ENCODE results near the gene CGB7. TPM values are rescaled to one million over a fixed set of nuclear protein-coding genes. Genes with fewer than 3 reads are reported as not detected.
A peak's percentile ranks its signal among the peaks of the same experiment; 100 is the strongest.
"Not testable (repeated sequence)": the region's sequence is repeated elsewhere in the genome, so short reads cannot be mapped to it uniquely, and the experiment has no call there.

CGB7 gene
- total RNA-seq, 2 donors from 2014 or later, result 0.32 TPM; not detected in 1

DNA sequence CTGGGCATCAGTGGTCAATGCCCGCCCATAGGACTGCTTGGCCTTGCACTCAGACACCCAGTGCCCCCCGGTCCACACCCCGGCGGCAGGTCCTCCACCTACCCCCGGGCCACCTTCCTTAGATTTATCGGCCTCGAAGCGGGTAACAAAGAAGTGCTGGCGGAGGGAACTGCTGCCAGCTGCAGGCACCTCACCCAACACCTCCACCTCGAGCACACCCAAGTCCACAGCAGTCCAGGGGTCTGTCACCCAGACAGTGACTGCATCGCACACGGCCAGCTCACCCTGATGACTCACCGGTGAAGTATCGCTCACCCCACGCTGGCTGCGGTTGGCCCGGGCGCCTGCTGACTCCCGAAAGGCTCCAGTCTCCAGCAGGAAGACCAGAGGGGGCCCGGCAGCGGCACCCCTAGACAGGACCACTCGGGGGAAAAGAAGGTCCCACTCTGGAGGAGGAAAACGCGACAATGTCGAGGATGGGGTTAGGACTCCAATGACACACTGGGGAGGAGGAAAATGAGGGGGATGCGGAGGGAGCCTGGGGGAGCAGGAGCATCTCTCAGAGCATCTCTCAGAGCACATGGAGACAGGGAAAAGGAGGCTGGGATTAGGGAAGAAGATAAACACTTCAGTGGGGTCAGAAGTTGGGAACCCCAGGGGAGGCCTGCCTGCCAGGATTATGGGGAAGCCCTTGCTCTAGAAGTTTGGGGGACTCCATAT lies 18.8 kb downstream of the CGB7 start:
- not testable (repeated sequence) for H3K4me3 Mint-ChIP-seq; H3K36me3 Mint-ChIP-seq (ENCODE audit: low read depth); H3K27me3 Mint-ChIP-seq; H3K9me3 Mint-ChIP-seq; ATAC-seq (replicated peaks); H3K27ac Mint-ChIP-seq; H3K4me1 Mint-ChIP-seq

DNA sequence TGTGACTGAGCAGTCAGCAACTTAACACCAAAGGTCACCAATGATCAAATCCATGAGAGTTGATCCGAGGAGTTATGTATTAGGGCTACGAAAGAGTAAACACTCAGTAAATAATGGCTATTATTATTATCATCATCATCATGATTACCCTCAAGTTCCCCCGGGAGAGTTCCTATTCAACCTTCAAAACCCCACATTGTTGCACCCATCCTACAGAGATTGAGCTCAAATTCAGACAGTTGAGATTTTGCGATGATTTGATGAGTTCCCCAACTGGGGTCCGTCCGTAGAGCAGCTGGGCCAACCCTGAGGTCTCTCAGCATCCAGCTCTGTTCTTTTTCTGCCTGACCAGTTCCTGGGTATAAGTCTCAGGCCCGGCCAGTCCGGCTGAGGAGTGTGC lies 19.4 kb downstream of the CGB7 start:
- H3K4me1 Mint-ChIP-seq; H3K27ac Mint-ChIP-seq; H3K9me3 Mint-ChIP-seq; H3K27me3 Mint-ChIP-seq; ATAC-seq (replicated peaks); H3K36me3 Mint-ChIP-seq (ENCODE audit: low read depth); H3K4me3 Mint-ChIP-seq: not testable (repeated sequence)

DNA sequence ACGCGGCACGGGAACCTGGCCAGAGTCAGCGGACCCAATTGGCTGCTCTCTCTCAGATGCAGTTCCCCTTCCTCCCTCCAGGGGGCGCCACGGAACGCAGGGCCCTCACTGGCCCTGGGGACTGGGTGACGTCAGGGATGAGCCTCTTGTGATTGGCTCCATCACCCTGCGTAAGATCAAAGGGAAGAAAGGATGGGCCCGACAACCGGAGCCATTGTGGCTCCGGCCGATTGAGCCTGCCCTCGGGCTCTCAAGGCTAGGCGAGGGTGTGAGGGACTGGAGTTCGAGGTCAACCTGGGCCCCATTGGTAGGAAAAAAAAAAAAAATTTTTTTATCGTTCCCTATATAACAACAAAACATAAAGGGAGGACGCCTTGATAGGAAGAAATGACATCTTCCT lies 20.7 kb downstream of the CGB7 start, which contains the start of gene CGB1:
CGB1 (minus strand) TSS at position 81 of the 400 bp plus-strand sequence. CDS start 184 bp downstream, outside the sequence.
- not testable (repeated sequence) for H3K27ac Mint-ChIP-seq; H3K36me3 Mint-ChIP-seq (ENCODE audit: low read depth); H3K27me3 Mint-ChIP-seq; H3K9me3 Mint-ChIP-seq; H3K4me1 Mint-ChIP-seq; H3K4me3 Mint-ChIP-seq
- ATAC-seq (replicated peaks), result peak; percentile 62

DNA sequence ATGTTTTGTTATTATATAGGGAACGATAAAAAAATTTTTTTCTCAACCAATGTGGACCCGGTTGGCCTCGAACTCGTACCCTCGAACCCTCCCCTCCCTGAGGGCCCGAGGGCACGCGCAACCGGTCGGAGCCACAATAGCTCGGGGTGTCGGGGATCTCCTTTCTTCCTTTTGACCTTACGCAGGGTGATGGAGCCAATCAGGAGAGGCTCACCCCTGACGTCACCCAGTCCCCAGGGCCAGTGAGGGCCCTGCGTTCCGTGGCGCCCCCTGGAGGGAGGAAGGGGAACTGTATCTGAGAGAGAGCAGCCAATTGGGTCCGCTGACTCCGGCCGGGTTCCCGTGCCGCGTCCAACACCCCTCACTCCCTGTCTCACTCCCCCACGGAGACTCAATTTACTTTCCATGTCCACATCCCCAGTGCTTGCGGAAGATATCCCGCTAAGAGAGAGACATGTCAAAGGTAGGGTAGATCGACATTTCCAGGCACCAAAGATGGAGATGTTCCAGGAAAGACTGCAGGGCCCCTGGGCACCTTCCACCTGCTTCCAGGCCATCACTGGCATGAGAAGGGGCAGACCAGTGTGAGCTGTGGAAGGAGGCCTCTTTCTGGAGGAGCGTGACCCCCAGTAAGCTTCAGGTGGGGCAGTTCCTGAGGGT lies 25.8 kb downstream of the CGB7 start, which contains the start of gene CGB2:
CGB2 (plus strand) TSS at position 249 of the 660 bp plus-strand sequence; CDS start at position 455, 206 bp downstream.
- H3K36me3 Mint-ChIP-seq (ENCODE audit: low read depth); H3K4me1 Mint-ChIP-seq; H3K9me3 Mint-ChIP-seq; H3K27me3 Mint-ChIP-seq: not testable (repeated sequence)
- ATAC-seq (replicated peaks), result peak; percentile 97
- H3K27ac Mint-ChIP-seq, result peak within 1 kb of the TSS; percentile 89
- peak within 1 kb of the TSS; percentile 55 for H3K4me3 Mint-ChIP-seq

DNA sequence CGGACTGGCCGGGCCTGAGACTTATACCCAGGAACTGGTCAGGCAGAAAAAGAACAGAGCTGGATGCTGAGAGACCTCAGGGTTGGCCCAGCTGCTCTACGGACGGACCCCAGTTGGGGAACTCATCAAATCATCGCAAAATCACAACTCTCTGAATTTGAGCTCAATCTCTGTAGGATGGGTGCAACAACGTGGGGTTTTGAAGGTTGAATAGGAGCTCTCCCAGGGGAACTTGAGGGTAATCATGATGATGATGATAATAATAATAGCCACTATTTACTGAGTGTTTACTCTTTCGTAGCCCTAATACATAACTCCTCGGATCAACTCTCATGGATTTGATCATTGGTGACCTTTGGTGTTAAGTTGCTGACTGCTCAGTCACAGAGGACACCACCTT lies 27.2 kb downstream of the CGB7 start:
- not testable (repeated sequence) for H3K4me3 Mint-ChIP-seq; ATAC-seq (replicated peaks); H3K36me3 Mint-ChIP-seq (ENCODE audit: low read depth); H3K4me1 Mint-ChIP-seq; H3K27ac Mint-ChIP-seq; H3K9me3 Mint-ChIP-seq; H3K27me3 Mint-ChIP-seq

DNA sequence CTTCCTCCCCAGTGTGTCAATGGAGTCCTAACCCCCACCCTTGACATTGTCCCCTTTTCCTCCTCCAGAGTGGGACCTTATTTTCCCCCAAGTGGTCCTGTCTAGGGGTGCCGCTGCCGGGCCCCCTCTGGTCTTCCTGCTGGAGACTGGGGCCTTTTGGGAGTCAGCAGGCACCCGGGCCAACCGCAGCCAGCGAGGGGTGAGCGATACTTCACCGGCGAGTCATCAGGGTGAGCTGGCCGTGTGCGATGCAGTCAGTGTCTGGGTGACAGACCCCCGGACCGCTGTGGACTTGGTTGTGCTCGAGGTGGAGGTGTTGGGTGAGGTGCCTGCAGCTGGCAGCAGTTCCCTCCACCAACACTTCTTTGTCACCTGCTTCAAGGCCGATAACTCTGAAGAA lies 27.8 kb downstream of the CGB7 start:
- not testable (repeated sequence) for H3K4me3 Mint-ChIP-seq; H3K27ac Mint-ChIP-seq; H3K4me1 Mint-ChIP-seq; H3K9me3 Mint-ChIP-seq; H3K36me3 Mint-ChIP-seq (ENCODE audit: low read depth); ATAC-seq (replicated peaks); H3K27me3 Mint-ChIP-seq

DNA sequence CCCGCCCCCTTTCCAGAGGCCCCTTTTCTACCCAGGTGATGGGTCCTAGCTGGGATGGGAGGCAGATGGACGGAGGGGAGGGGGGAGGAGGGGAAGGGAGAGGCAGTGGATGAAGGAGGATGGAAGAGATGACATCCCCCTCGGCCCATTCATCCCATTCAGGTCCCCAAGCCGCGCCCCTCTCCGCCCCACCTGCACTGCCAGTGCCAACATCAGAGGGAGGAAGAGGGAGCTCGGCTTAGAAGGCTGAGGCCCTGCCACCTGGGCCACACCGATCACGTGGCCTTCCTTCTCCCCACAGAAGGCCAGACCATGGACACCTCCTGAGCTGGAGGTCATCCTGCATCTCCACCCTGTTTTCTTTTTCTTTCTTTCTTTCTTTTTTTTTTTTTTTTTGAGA lies 28.9 kb downstream of the CGB7 start:
- not testable (repeated sequence) for H3K27me3 Mint-ChIP-seq; H3K36me3 Mint-ChIP-seq (ENCODE audit: low read depth); ATAC-seq (replicated peaks); H3K9me3 Mint-ChIP-seq; H3K27ac Mint-ChIP-seq; H3K4me3 Mint-ChIP-seq; H3K4me1 Mint-ChIP-seq

DNA sequence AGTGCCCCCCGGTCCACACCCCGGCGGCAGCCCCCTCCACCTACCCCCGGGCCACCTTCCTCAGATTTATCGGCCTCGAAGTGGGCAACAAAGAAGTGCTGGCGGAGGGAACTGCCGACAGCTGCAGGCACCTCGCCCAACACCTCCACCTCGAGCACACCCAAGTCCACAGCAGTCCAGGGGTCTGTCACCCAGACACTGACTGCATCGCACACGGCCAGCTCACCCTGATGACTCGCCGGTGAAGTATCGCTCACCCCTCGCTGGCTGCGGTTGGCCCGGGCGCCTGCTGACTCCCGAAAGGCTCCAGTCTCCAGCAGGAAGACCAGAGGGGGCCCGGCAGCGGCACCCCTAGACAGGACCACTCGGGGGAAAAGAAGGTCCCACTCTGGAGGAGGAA lies 31.9 kb downstream of the CGB7 start:
- not testable (repeated sequence) for H3K4me3 Mint-ChIP-seq; H3K9me3 Mint-ChIP-seq; H3K36me3 Mint-ChIP-seq (ENCODE audit: low read depth); H3K27me3 Mint-ChIP-seq; ATAC-seq (replicated peaks); H3K4me1 Mint-ChIP-seq; H3K27ac Mint-ChIP-seq

DNA sequence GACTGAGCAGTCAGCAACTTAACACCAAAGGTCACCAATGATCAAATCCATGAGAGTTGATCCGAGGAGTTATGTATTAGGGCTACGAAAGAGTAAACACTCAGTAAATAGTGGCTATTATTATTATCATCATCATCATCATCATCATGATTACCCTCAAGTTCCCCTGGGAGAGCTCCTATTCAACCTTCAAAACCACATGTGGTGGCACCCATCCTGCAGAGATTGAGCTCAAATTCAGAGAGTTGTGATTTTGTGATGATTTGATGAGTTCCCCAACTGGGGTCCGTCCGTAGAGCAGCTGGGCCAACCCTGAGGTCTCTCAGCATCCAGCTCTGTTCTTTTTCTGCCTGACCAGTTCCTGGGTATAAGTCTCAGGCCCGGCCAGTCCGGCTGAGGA lies 32.5 kb downstream of the CGB7 start:
- not testable (repeated sequence) for H3K9me3 Mint-ChIP-seq; ATAC-seq (replicated peaks); H3K4me1 Mint-ChIP-seq; H3K4me3 Mint-ChIP-seq; H3K36me3 Mint-ChIP-seq (ENCODE audit: low read depth); H3K27me3 Mint-ChIP-seq; H3K27ac Mint-ChIP-seq

DNA sequence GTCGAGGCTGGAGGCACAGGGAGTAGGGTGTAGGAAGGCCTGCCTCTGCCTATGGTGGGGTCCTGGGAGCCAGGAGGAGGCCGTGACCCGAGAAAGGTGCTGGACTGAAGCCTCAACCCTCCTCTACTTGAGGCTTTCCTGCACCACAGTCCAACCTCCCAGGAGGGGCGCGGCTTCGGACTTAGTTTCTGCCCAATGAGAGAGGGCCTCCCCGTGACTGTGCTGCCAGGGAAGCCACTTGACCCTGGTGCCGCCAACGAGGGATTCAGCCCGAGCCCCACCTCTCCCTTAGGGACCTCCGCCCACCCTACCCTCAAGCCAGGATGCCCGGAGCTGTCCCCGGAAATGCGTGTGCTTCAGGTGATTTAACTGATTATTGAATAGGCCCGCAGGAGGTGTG lies 33.3 kb downstream of the CGB7 start, which contains the start of gene CGB3:
CGB3 (minus strand) TSS at position 101 of the 400 bp plus-strand sequence. CDS start 362 bp downstream, outside the sequence.
- H3K9me3 Mint-ChIP-seq; H3K27ac Mint-ChIP-seq; ATAC-seq (replicated peaks): not testable (repeated sequence)

DNA sequence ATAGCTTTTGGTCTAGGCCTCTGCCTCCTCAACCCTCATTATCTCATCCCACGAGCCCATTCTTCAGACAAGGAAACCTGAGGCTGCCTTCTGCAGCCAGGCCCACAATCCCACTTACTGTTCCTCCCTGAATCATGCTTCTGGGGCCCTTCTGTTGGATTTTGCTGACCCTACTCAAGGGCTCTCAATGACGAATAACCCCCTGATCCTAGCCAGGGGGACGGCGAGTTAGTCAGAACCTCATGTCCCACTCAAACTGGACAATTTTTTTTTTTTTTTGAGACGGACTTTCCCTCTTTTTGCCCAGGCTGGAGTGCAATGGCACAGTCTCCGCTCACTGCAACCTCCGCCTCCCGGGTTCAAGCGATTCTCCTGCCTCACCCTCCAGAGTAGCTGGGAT lies 35.4 kb downstream of the CGB7 start:
- no peak overlapping the region for H3K4me3 Mint-ChIP-seq
- H3K9me3 Mint-ChIP-seq, result no peaks in the 10 kb centered on the region
- H3K4me1 Mint-ChIP-seq, result peaks cover 15% of the 10 kb centered on the region
- no peaks in the 10 kb centered on the region for H3K36me3 Mint-ChIP-seq (ENCODE audit: low read depth)
- H3K27ac Mint-ChIP-seq, result no peak overlapping the region
- ATAC-seq (replicated peaks), result no peak
- H3K27me3 Mint-ChIP-seq, result peaks cover 4% of the 10 kb centered on the region

More for the DNA sequence above, 33.3 kb downstream of the CGB7 start, which contains the start of gene CGB3:
- H3K27me3 Mint-ChIP-seq; H3K36me3 Mint-ChIP-seq (ENCODE audit: low read depth); H3K4me3 Mint-ChIP-seq: not testable (repeated sequence)
- peaks cover 11% of the 10 kb centered on the region for H3K4me1 Mint-ChIP-seq

DNA sequence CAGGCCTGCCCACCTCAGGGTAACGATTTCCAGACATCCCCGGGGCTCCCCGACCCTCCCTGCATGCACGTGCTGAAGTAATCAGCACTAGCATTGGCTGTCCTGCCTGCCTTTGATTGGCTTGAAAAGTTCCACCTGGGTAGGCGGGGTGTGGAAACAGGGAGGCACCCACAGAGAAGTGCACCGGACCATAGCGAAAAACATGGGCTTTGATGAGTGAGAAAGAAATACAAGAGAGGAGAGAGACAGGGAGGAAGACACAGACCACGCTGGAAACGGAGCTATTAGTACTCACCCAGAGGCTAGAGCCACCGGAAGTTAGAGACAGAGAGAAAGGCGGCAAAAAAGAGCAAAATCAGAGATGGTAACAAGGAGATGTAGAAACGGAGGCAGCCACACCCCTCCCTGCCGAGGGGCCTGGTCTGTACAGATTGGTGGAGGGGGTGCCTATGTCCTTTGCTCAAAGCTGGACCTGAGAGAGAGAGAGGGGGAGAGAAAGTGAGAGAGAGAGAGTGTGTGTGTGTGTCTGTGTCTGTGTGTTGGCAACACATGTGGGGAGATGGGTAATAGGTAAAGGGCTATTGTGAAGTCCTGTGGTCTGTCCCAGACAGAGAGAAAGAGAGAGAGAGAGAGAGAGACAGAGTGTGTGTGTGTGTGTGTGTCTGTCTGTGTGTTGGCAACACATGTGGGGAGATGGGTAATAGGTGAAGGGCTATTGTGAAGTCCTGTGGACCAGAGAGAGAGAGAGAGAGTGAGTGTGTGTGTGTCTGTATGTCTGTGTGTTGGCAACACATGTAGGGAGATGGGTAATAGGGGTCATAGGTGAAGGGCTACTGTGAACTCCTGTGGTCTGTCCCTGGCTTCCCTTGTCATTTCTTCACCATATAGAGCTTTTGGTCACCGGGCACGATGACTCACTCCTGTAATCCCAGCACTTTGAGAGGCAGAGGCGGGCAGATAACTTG lies 36.3 kb downstream of the CGB7 start:
- H3K36me3 Mint-ChIP-seq (ENCODE audit: low read depth), result no peaks in the 10 kb centered on the region
- H3K27ac Mint-ChIP-seq, result no peak overlapping the region
- peaks cover 15% of the 10 kb centered on the region for H3K4me1 Mint-ChIP-seq
- H3K4me3 Mint-ChIP-seq, result peak overlapping the region; percentile 94
- peak; percentile 58 for ATAC-seq (replicated peaks)
- H3K27me3 Mint-ChIP-seq, result peaks cover 4% of the 10 kb centered on the region
- no peaks in the 10 kb centered on the region for H3K9me3 Mint-ChIP-seq

DNA sequence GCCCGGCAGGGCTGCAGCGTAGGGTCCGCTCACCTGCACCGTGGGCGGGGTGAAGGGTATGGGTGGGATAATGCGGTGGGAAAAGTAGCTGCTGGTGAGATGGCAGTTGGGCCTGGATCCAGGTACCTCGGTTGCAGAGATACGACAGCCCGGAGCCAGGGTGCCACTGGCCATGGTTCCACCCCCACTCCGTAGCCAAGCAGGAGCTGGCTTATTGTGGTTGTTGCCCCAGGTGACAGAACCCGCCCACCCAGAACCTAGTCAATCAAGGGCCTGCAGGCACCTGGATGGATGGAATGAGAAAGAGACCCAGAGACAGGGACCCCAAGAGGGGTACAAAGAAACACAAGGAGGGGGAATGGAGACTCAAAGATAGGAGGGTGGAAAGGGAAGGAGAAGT lies 37.2 kb downstream of the CGB7 start:
- Mint-ChIP-seq H3K4me1 (peaks cover 15% of the 10 kb centered on the region), H3K4me3 (peak overlapping the region; percentile 94), H3K9me3 (no peaks in the 10 kb centered on the region), H3K36me3 (ENCODE audit: low read depth) (no peaks in the 10 kb centered on the region), H3K27ac (no peak overlapping the region), H3K27me3 (peaks cover 4% of the 10 kb centered on the region)
- ATAC-seq (replicated peaks), result no peak

DNA sequence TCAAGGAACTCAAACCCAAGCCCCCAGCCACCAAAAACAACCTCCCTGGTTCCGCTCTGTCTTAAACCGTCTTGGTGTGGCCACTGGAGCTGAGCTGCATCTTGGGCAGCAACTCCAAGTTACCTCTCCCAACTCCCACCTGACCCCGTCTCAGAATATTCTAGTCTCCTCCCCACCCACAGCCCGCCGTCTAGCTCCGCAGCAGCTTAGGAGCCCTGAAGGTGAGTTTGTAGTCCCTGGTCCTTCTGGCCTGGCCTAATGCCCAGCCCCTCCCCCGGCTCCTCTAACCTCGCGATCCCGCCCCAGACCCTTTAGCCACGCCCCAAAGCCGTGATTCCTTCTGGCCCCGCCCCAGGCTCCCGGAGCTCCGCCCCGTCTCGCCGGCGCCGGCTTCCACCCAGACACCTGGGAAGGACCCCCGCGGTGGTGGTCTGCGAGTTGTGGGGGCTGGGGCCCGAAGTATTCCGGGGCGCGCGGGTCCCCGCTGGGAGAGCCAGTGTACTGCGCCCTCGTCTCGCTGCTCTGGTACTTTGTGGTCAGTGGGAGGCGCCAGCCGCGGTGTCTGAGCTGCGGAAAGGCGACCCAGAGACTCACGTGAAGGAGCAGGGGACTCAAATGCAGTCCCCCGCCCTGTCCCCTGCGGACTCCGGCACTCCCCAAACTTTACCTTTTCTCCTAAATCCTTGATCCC lies 38.2 kb downstream of the CGB7 start:
- peak overlapping the region; percentile 94 for H3K4me3 Mint-ChIP-seq
- no peaks in the 10 kb centered on the region for H3K9me3 Mint-ChIP-seq
- H3K27me3 Mint-ChIP-seq, result peaks cover 4% of the 10 kb centered on the region
- peaks cover 15% of the 10 kb centered on the region for H3K4me1 Mint-ChIP-seq
- peak overlapping the region; percentile 90 for H3K27ac Mint-ChIP-seq
- peaks cover 7% of the 10 kb centered on the region for H3K36me3 Mint-ChIP-seq (ENCODE audit: low read depth)
- ATAC-seq (replicated peaks), result peak; percentile 63

Data from activated T-helper 17 cell treated with anti-CD3 and anti-CD28 coated beads, Interleukin-2, amount 50 U/mL, for 72 hours (primary cell).